Measurements from ENCODE around the gene ADAMTS13.
"Not testable (repeated sequence)": the region's sequence is repeated elsewhere in the genome, so short reads cannot be mapped to it uniquely, and the experiment has no call there.

Gene ADAMTS13

GRCh38 chr9:133421615-133422542 lies at the start of gene ADAMTS13:
Gene ADAMTS13, plus strand, starts transcription at chr9:133422367. Its CDS starts 77 bp downstream, at chr9:133422444.
- no peak for DNase-seq

GRCh38 chr9:133374612-133375115 lies 47.5 kb upstream of the ADAMTS13 start:
- DNase-seq: no peak

- no peak for DNase-seq
Observed at GRCh38 chr9:133375116-133375723, 46.9 kb upstream of the ADAMTS13 start.

GRCh38 chr9:133375724-133376654 lies 46.2 kb upstream of the ADAMTS13 start, which contains the start of the genes STKLD1 and SURF4:
Gene STKLD1, plus strand, starts transcription at chr9:133376366. Its CDS starts 108 bp downstream, at chr9:133376474.
Gene SURF4, minus strand, starts transcription at chr9:133376060. Its CDS starts 91 bp downstream, at chr9:133375969.
- peak; percentile 87 for DNase-seq

- not testable (repeated sequence) for DNase-seq
Observed at GRCh38 chr9:133377280-133377679, 44.9 kb upstream of the ADAMTS13 start.

- no peak for DNase-seq
Observed at GRCh38 chr9:133377721-133378216, 44.4 kb upstream of the ADAMTS13 start.

GRCh38 chr9:133378408-133378962 lies 43.7 kb upstream of the ADAMTS13 start:
- DNase-seq: no peak

GRCh38 chr9:133379153-133380086 lies 42.7 kb upstream of the ADAMTS13 start:
- DNase-seq: no peak

- no peak for DNase-seq
Observed at GRCh38 chr9:133380734-133381133, 41.4 kb upstream of the ADAMTS13 start.

GRCh38 chr9:133382507-133383141 lies 39.5 kb upstream of the ADAMTS13 start:
- DNase-seq: no peak

GRCh38 chr9:133383438-133383837 lies 38.7 kb upstream of the ADAMTS13 start:
- no peak for DNase-seq

- DNase-seq: no peak
Observed at GRCh38 chr9:133384736-133385321, 37.3 kb upstream of the ADAMTS13 start.

- no peak for DNase-seq
Observed at GRCh38 chr9:133385452-133385851, 36.7 kb upstream of the ADAMTS13 start.

- no peak for DNase-seq
Observed at GRCh38 chr9:133386338-133386737, 35.8 kb upstream of the ADAMTS13 start.

GRCh38 chr9:133387680-133388079 lies 34.5 kb upstream of the ADAMTS13 start:
- DNase-seq: no peak

- DNase-seq: no peak
Observed at GRCh38 chr9:133389025-133389557, 33.1 kb upstream of the ADAMTS13 start.

- no peak for DNase-seq
Observed at GRCh38 chr9:133389562-133389961, 32.6 kb upstream of the ADAMTS13 start.

GRCh38 chr9:133390713-133391112 lies 31.5 kb upstream of the ADAMTS13 start:
- DNase-seq: no peak

- DNase-seq: not testable (repeated sequence)
Observed at GRCh38 chr9:133391449-133391848, 30.7 kb upstream of the ADAMTS13 start.

- not testable (repeated sequence) for DNase-seq
Observed at GRCh38 chr9:133392308-133392707, 29.9 kb upstream of the ADAMTS13 start.
